ENCODE data around the gene TP53TG3.
"Not testable (repeated sequence)": the region's sequence is repeated elsewhere in the genome, so short reads cannot be mapped to it uniquely, and the experiment has no call there.

Gene TP53TG3

GRCh38 chr16:32676065-32676464 is at the start of gene TP53TG3:
TSS of gene TP53TG3 (minus strand) at chr16:32676165. CDS start at chr16:32676097, 68 bp downstream.
- DNase-seq (ENCODE audit: low read depth in 2 of 2): not testable (repeated sequence)

GRCh38 chr16:32650876-32651275 is 25.1 kb downstream of the TP53TG3 start:
- not testable (repeated sequence) for DNase-seq (ENCODE audit: low read depth in 2 of 2)

- not testable (repeated sequence) for DNase-seq (ENCODE audit: low read depth in 2 of 2)
These were observed 28.4 kb downstream of the TP53TG3 start for GRCh38 chr16:32647562-32647961.

- not testable (repeated sequence) for DNase-seq (ENCODE audit: low read depth in 2 of 2)
These were observed 29.2 kb downstream of the TP53TG3 start for GRCh38 chr16:32646780-32647179.

- not testable (repeated sequence) for DNase-seq (ENCODE audit: low read depth in 2 of 2)
These were observed 29.8 kb downstream of the TP53TG3 start for GRCh38 chr16:32646177-32646576.

- not testable (repeated sequence) for DNase-seq (ENCODE audit: low read depth in 2 of 2)
These were observed 30.6 kb downstream of the TP53TG3 start for GRCh38 chr16:32645278-32645908.

GRCh38 chr16:32644715-32645114 is 31.2 kb downstream of the TP53TG3 start:
- not testable (repeated sequence) for DNase-seq (ENCODE audit: low read depth in 2 of 2)

- DNase-seq (ENCODE audit: low read depth in 2 of 2): not testable (repeated sequence)
These were observed 38.4 kb downstream of the TP53TG3 start for GRCh38 chr16:32637614-32638013.

GRCh38 chr16:32632096-32632495 is 43.9 kb downstream of the TP53TG3 start:
- not testable (repeated sequence) for DNase-seq (ENCODE audit: low read depth in 2 of 2)

Data from stimulated activated CD8-positive, alpha-beta memory T cell treated with anti-CD3 and anti-CD28 coated beads, Interleukin-2, amount 100 ng/mL, for 48 hours (primary cell).